Neuronal stem cell (in vitro differentiated cells): ENCODE results near the gene PRAME.
A peak's percentile ranks its signal among the peaks of the same experiment; 100 is the strongest.
"Not testable (repeated sequence)": the region's sequence is repeated elsewhere in the genome, so short reads cannot be mapped to it uniquely, and the experiment has no call there.

Source experiments
- DNase-seq: peaks from one replicate; pipeline ENCODE4 v3.0.0-alpha.2; 2013; ENCODE audit warnings: low spot score
- H2AFZ ChIP-seq: one replicate; pipeline ENCODE4 v1.6.1; 2013; ENCODE audit warnings: mild to moderate bottlenecking, low read length, inconsistent platforms
- H2AK5ac ChIP-seq: 2 replicates; pipeline ENCODE4 v1.6.1; 2013; ENCODE audit warnings: low read depth, mild to moderate bottlenecking, inconsistent platforms, low read length, moderate library complexity, mixed read lengths
- H2BK120ac ChIP-seq: 2 replicates; pipeline ENCODE4 v1.6.1; 2013; ENCODE audit warnings: low read depth, mild to moderate bottlenecking, inconsistent platforms, low read length, moderate library complexity, mixed read lengths
- H2BK12ac ChIP-seq: one replicate; pipeline ENCODE4 v1.6.1; 2013; ENCODE audit warnings: low read length, inconsistent platforms
- H2BK15ac ChIP-seq: 2 replicates; pipeline ENCODE4 v1.6.1; 2013; ENCODE audit warnings: mild to moderate bottlenecking, low read length, inconsistent platforms, mixed read lengths
- H2BK5ac ChIP-seq: one replicate; pipeline ENCODE4 v1.6.1; 2013; ENCODE audit warnings: inconsistent platforms, mild to moderate bottlenecking, low read length, moderate library complexity
- H3K14ac ChIP-seq: one replicate; pipeline ENCODE4 v1.6.1; 2013; ENCODE audit warnings: low read length, inconsistent platforms
- H3K18ac ChIP-seq: 2 replicates; pipeline ENCODE4 v1.6.1; 2013; ENCODE audit warnings: low read length, inconsistent platforms
- H3K23ac ChIP-seq: 2 replicates; pipeline ENCODE4 v1.6.1; 2013; ENCODE audit warnings: low read depth, mild to moderate bottlenecking, mixed read lengths, low read length, inconsistent platforms; ENCODE audit not compliant: poor library complexity
- H3K27ac ChIP-seq: replicated peaks from 3 replicates; pipeline ENCODE4 v1.5.1; 2013; ENCODE audit warnings: low read length, inconsistent platforms
- H3K27me3 ChIP-seq, 3 experiments: 2 replicates each; pipeline ENCODE4 v1.6.1; 2013; ENCODE audit warnings: low read length in 3 of 3, mild to moderate bottlenecking in 2 of 3, inconsistent platforms in 1 of 3, low read depth in 1 of 3, mixed read lengths in 1 of 3, moderate library complexity in 1 of 3; ENCODE audit not compliant: control insufficient read depth in 3 of 3, insufficient read depth in 3 of 3
- H3K36me3 ChIP-seq, 2 donors: replicated peaks in 1 of 2; 2 replicates each; pipeline ENCODE4 v1.6.1; 2013; ENCODE audit warnings: low read length in 2 of 2; ENCODE audit not compliant: control insufficient read depth in 2 of 2, insufficient read depth in 2 of 2
- H3K4ac ChIP-seq: 2 replicates; pipeline ENCODE4 v1.6.1; 2013; ENCODE audit warnings: inconsistent platforms, mild to moderate bottlenecking, low read length, moderate library complexity
- H3K4me1 ChIP-seq, 2 donors: 1 replicate in 1 of 2; 2 replicates in 1 of 2; pipeline ENCODE4 v1.6.1; 2013; ENCODE audit warnings: low read length in 2 of 2, low read depth in 1 of 2; ENCODE audit not compliant: control insufficient read depth in 2 of 2, insufficient read depth in 1 of 2
- H3K4me2 ChIP-seq: one replicate; pipeline ENCODE4 v1.6.1; 2013; ENCODE audit warnings: mild to moderate bottlenecking, low read length, inconsistent platforms; ENCODE audit not compliant: insufficient read depth, poor library complexity, severe bottlenecking
- H3K4me3 ChIP-seq, 2 donors: 2 replicates each; pipeline ENCODE4 v1.5.1; 2013; ENCODE audit warnings: low read length in 2 of 2, mild to moderate bottlenecking in 2 of 2, inconsistent platforms in 1 of 2, moderate library complexity in 1 of 2
- H3K79me1 ChIP-seq: one replicate; pipeline ENCODE4 v1.6.1; 2013; ENCODE audit warnings: low read depth, mild to moderate bottlenecking, inconsistent platforms, low read length, moderate library complexity
- H3K9ac ChIP-seq: one replicate; pipeline ENCODE4 v1.6.1; 2013; ENCODE audit warnings: mild to moderate bottlenecking, low read depth, low read length, inconsistent platforms; ENCODE audit not compliant: poor library complexity
- H3K9me3 ChIP-seq, 2 donors: replicated peaks in 1 of 2; 2 replicates each; pipeline versions ENCODE3 to v1.6.1; 2013; ENCODE audit warnings: low read length in 2 of 2, mild to moderate bottlenecking in 2 of 2, inconsistent platforms in 1 of 2, low read depth in 1 of 2, mixed read lengths in 1 of 2, moderate library complexity in 1 of 2; ENCODE audit not compliant: control insufficient read depth in 2 of 2, insufficient read depth in 1 of 2
- H4K8ac ChIP-seq: one replicate; pipeline ENCODE4 v1.6.1; 2013; ENCODE audit warnings: low read depth, mild to moderate bottlenecking, inconsistent platforms, low read length, moderate library complexity
- H4K91ac ChIP-seq: one replicate; pipeline ENCODE4 v1.6.1; 2013; ENCODE audit warnings: low read length, low read depth, mild to moderate bottlenecking, inconsistent platforms; ENCODE audit not compliant: poor library complexity
- WGBS, 2 donors: extraction: QIAGEN DNeasy Blood & Tissue Kit; methylation state at CpG; one replicate each; pipeline ENCODE4 v1.1.7; 2013; ENCODE audit warnings: missing lambda C conversion rate in 2 of 2, mixed read lengths in 1 of 2; ENCODE audit not compliant: insufficient read length in 2 of 2, insufficient replicate concordance in 1 of 2; ENCODE audit errors: extremely low coverage in 2 of 2; 5-methylcytosine and 5-hydroxymethylcytosine counted together

PRAME gene

DNA sequence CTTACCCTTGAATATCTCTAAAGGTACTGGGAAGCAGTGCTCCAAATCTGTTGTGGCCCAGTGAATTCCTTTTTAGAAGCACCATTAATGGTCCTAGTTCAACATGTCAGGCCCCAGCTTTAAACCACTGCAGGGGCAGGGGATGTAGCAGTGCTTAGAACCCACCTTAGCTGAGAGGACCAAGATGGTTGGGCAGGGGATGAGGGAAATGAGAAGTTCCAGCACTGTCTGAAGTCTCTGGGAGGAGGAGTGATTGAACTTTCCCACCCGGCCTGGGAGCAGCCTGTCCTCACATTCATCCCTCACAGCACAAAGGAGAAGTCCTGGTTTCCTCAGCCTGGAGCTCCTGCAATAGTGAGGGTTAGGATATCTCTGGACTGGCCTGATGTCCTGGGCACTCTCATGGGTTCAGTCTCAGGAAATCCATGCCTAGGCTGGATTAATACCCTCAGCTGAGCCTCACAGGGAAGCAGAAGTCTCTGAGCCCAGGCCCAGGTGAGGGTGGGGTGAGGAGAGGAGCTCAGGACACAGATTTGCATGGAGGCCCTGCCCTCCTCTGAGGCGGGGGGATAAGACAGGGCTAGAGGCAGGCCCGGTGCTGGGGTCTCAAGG, 28.6 kb upstream of the PRAME start:
- no peak overlapping the region for H3K18ac ChIP-seq
- H3K27ac ChIP-seq, result no peak overlapping the region
- H4K8ac ChIP-seq, result no peak overlapping the region
- no peak overlapping the region for H2BK120ac ChIP-seq
- H3K9ac ChIP-seq, result no peak overlapping the region
- DNase-seq, result no peak
- no peaks in the 10 kb centered on the region for H3K36me3 ChIP-seq
- no peaks in the 10 kb centered on the region for H3K4me1 ChIP-seq
- H3K4me3 ChIP-seq, result no peak overlapping the region
- H2AFZ ChIP-seq, result no peak overlapping the region
- no peak overlapping the region for H3K4ac ChIP-seq
- H2AK5ac ChIP-seq, result no peak overlapping the region
- H2BK12ac ChIP-seq, result no peak overlapping the region
- no CpG with 5 or more reads among the region's 3 CpGs for WGBS, 2 donors
- no peak overlapping the region for H3K14ac ChIP-seq
- no peaks in the 10 kb centered on the region for H3K9me3 ChIP-seq
- no peak overlapping the region for H2BK5ac ChIP-seq
- H3K23ac ChIP-seq, result peak overlapping the region; percentile 11
- H3K27me3 ChIP-seq, result peaks cover 0 to 6% (median 0%) of the 10 kb centered on the region in 3 experiments
- no peaks in the 10 kb centered on the region for H3K79me1 ChIP-seq
- no peak overlapping the region for H4K91ac ChIP-seq
- no peak overlapping the region for H2BK15ac ChIP-seq
- H3K4me2 ChIP-seq, result no peak overlapping the region

- H2BK15ac ChIP-seq, result no peak overlapping the region
These were observed 25.7 kb upstream of the PRAME start for GRCh38 chr22:22584722-22585121.

GRCh38 chr22:22583030-22583429, 24.0 kb upstream of the PRAME start:
- H3K4ac ChIP-seq, result no peak overlapping the region
- H2BK120ac ChIP-seq, result no peak overlapping the region
- WGBS, 2 donors, result no CpG with 5 or more reads among the region's 1 CpG
- peaks cover 0 to 5% of the 10 kb centered on the region in 2 donors for H3K4me1 ChIP-seq
- H2AFZ ChIP-seq, result no peak overlapping the region
- H3K18ac ChIP-seq, result no peak overlapping the region
- no peak overlapping the region for H3K27ac ChIP-seq
- H3K79me1 ChIP-seq, result no peaks in the 10 kb centered on the region
- no peak overlapping the region for H2AK5ac ChIP-seq
- DNase-seq, result no peak
- no peak overlapping the region for H3K4me3 ChIP-seq
- no peak overlapping the region for H3K23ac ChIP-seq
- H4K91ac ChIP-seq, result no peak overlapping the region
- no peak overlapping the region for H3K14ac ChIP-seq
- H3K4me2 ChIP-seq, result no peak overlapping the region
- H4K8ac ChIP-seq, result no peak overlapping the region
- no peak overlapping the region for H2BK15ac ChIP-seq
- no peak overlapping the region for H2BK5ac ChIP-seq
- H2BK12ac ChIP-seq, result no peak overlapping the region
- H3K27me3 ChIP-seq, result peaks cover 0 to 10% (median 3%) of the 10 kb centered on the region in 3 experiments
- H3K9me3 ChIP-seq, result no peaks in the 10 kb centered on the region
- no peaks in the 10 kb centered on the region for H3K36me3 ChIP-seq
- H3K9ac ChIP-seq, result no peak overlapping the region

More at GRCh38 chr22:22584722-22585121, 25.7 kb upstream of the PRAME start:
- Histone ChIP-seq H3K36me3 (no peaks in the 10 kb centered on the region), H2BK5ac (no peak overlapping the region), H4K91ac (no peak overlapping the region), H3K4ac (no peak overlapping the region), H3K18ac (no peak overlapping the region), H3K79me1 (no peaks in the 10 kb centered on the region), H3K4me3 (no peak overlapping the region), H2AK5ac (no peak overlapping the region), H3K4me2 (no peak overlapping the region), H3K23ac (no peak overlapping the region), H3K9me3 (no peaks in the 10 kb centered on the region), H3K14ac (no peak overlapping the region), H3K9ac (no peak overlapping the region), H3K4me1 (peaks cover 0 to 1% of the 10 kb centered on the region in 2 donors), H2BK120ac (no peak overlapping the region), H4K8ac (no peak overlapping the region), H2BK12ac (no peak overlapping the region), H3K27me3 (peaks cover 0 to 10% (median 3%) of the 10 kb centered on the region in 3 experiments), H3K27ac (no peak overlapping the region), H2AFZ (no peak overlapping the region)
- no peak for DNase-seq
- no CpG with 5 or more reads among the region's 3 CpGs for WGBS, 2 donors

- H3K27ac ChIP-seq, H3K14ac ChIP-seq, H3K23ac ChIP-seq, H3K4ac ChIP-seq, H3K9me3 ChIP-seq, H2BK120ac ChIP-seq, H4K91ac ChIP-seq, H3K79me1 ChIP-seq, DNase-seq, H2BK5ac ChIP-seq, H3K4me1 ChIP-seq, H2BK15ac ChIP-seq, H2BK12ac ChIP-seq, H4K8ac ChIP-seq, H2AFZ ChIP-seq, H3K9ac ChIP-seq, H3K4me2 ChIP-seq, H2AK5ac ChIP-seq, H3K4me3 ChIP-seq, H3K18ac ChIP-seq, H3K36me3 ChIP-seq: not testable (repeated sequence)
- no CpG with 5 or more reads among the region's 13 CpGs for WGBS, 2 donors
- H3K27me3 ChIP-seq, result peaks cover 0 to 10% (median 5%) of the 10 kb centered on the region in 3 experiments
These were observed 22.5 kb upstream of the PRAME start for GRCh38 chr22:22581524-22581923.
